MM.1S (cell line): ENCODE measurements around the gene XPO4.

Source experiments
- DNase-seq: peaks from one replicate; pipeline ENCODE4 v3.0.0-alpha.2; 2015
- H2AFZ ChIP-seq: fragments of 300-600 bp; sonication (generic); 2 replicates; pipeline ENCODE4 v1.6.0; 2016; ENCODE audit warnings: antibody characterized with exemption, low read length
- H3F3A ChIP-seq: fragments of 300-600 bp; sonication (generic); 2 replicates; pipeline ENCODE4 v1.6.1; 2016; ENCODE audit warnings: mild to moderate bottlenecking, antibody characterized with exemption, low read length, moderate library complexity, mixed read lengths; ENCODE audit not compliant: insufficient read depth
- H3K27ac ChIP-seq: fragments of 300-600 bp; sonication (generic); 2 replicates; pipeline ENCODE4 v1.5.1; 2016; ENCODE audit warnings: mild to moderate bottlenecking, low read length
- H3K27me3 ChIP-seq: fragments of 300-600 bp; sonication (generic); replicated peaks from 2 replicates; pipeline ENCODE4 v1.6.0; 2016; ENCODE audit warnings: low read length; ENCODE audit not compliant: insufficient read depth
- H3K36me3 ChIP-seq: fragments of 300-600 bp; sonication (generic); replicated peaks from 2 replicates; pipeline ENCODE4 v1.6.1; 2016; ENCODE audit warnings: mild to moderate bottlenecking, low read length, mixed read lengths; ENCODE audit not compliant: insufficient read depth
- H3K4me1 ChIP-seq: fragments of 300-600 bp; sonication (generic); 2 replicates; pipeline ENCODE4 v1.6.1; 2016; ENCODE audit warnings: low read length, mixed read lengths
- H3K4me2 ChIP-seq: fragments of 300-600 bp; sonication (generic); 2 replicates; pipeline ENCODE4 v1.6.0; 2016; ENCODE audit warnings: low read depth, low read length
- H3K4me3 ChIP-seq: fragments of 300-600 bp; sonication (generic); 2 replicates; pipeline ENCODE4 v1.5.1; 2016; ENCODE audit warnings: low read length, mixed read lengths
- H3K79me2 ChIP-seq: fragments of 300-600 bp; sonication (generic); 2 replicates; pipeline ENCODE4 v1.6.1; 2016; ENCODE audit warnings: mixed run types, low read length, mixed read lengths
- H3K9ac ChIP-seq: fragments of 300-600 bp; sonication (generic); 2 replicates; pipeline ENCODE4 v1.6.1; 2016; ENCODE audit warnings: low read length, mixed read lengths
- H3K9me2 ChIP-seq: fragments of 300-600 bp; sonication (generic); replicated peaks from 2 replicates; pipeline ENCODE4 v1.6.1; 2016; ENCODE audit warnings: mild to moderate bottlenecking, low read length, mixed read lengths; ENCODE audit not compliant: insufficient read depth
- H3K9me3 ChIP-seq: fragments of 300-600 bp; sonication (generic); replicated peaks from 2 replicates; pipeline ENCODE4 v1.6.1; 2016; ENCODE audit warnings: mild to moderate bottlenecking, low read length, mixed read lengths; ENCODE audit not compliant: insufficient read depth
- H4K20me1 ChIP-seq: fragments of 300-600 bp; sonication (generic); 2 replicates; pipeline ENCODE4 v1.6.1; 2016; ENCODE audit warnings: mild to moderate bottlenecking, low read length, moderate library complexity, mixed read lengths; ENCODE audit not compliant: insufficient read depth
- EZH2 ChIP-seq: fragments of 300-600 bp; sonication (generic); optimal IDR thresholded peaks from 2 replicates; pipeline ENCODE3; 2017; ENCODE audit warnings: low read depth, mild to moderate bottlenecking, antibody characterized with exemption, low read length, mixed read lengths
- EZH2phosphoT487 ChIP-seq: fragments of 300-600 bp; sonication (generic); IDR thresholded peaks from 2 replicates; pipeline ENCODE4 v1.6.1; 2018; ENCODE audit warnings: antibody characterized with exemption, low read length
- TF ChIP-seq, protein P1 (sequence below): fragments of 300-600 bp; sonication (generic); IDR thresholded peaks from 2 replicates; pipeline ENCODE4 v1.5.1; 2016; ENCODE audit warnings: antibody characterized with exemption, low read length, mixed read lengths

XPO4 gene

DNA sequence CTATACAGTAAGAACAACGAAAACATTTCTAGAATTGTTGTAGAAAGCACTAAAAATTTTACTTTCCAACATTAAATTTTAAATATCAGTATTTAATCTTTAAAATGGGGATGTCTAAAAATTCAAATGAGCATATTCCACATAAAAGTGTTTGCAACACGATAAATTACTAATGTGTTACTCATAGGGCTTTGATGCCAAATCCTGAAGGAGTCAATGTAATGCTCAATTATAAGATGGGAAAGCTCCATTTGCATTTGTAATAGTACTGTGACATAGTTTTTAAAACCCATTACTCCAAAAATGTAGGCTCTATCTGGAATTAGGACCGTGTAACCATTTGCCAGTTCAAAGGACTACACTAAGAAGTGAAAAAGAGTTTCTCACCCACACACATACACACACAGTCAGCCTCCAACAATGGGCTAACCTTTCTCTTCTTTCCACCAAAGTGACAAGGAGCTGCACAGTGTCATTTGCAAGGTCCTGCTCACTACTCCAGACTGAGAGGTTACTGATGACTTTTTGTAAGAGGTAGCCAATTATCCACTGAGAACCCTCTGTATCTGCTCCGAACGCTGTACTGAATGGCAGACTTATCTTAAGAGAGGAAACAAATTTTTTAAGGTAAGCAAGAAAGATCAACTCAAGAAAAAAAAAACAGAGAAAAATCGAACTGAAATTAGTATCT lies 102.7 kb downstream of the XPO4 start:
- H3K27ac ChIP-seq = no peak overlapping the region
- H2AFZ ChIP-seq = no peak overlapping the region
- H4K20me1 ChIP-seq = no peaks in the 10 kb centered on the region
- H3K9ac ChIP-seq = no peak overlapping the region
- no peaks in the 10 kb centered on the region for H3K27me3 ChIP-seq
- H3K4me1 ChIP-seq = no peaks in the 10 kb centered on the region
- H3K9me2 ChIP-seq = no peaks in the 10 kb centered on the region
- no peaks in the 10 kb centered on the region for H3F3A ChIP-seq
- DNase-seq = no peak
- no peaks in the 10 kb centered on the region for H3K36me3 ChIP-seq
- H3K79me2 ChIP-seq = no peaks in the 10 kb centered on the region
- no peak overlapping the region for H3K4me3 ChIP-seq
- no peaks in the 10 kb centered on the region for H3K9me3 ChIP-seq
- TF ChIP-seq, protein P1, sequence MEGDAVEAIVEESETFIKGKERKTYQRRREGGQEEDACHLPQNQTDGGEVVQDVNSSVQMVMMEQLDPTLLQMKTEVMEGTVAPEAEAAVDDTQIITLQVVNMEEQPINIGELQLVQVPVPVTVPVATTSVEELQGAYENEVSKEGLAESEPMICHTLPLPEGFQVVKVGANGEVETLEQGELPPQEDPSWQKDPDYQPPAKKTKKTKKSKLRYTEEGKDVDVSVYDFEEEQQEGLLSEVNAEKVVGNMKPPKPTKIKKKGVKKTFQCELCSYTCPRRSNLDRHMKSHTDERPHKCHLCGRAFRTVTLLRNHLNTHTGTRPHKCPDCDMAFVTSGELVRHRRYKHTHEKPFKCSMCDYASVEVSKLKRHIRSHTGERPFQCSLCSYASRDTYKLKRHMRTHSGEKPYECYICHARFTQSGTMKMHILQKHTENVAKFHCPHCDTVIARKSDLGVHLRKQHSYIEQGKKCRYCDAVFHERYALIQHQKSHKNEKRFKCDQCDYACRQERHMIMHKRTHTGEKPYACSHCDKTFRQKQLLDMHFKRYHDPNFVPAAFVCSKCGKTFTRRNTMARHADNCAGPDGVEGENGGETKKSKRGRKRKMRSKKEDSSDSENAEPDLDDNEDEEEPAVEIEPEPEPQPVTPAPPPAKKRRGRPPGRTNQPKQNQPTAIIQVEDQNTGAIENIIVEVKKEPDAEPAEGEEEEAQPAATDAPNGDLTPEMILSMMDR = no peak
- TF ChIP-seq EZH2 (no peak), EZH2phosphoT487 (no peak)
- H3K4me2 ChIP-seq = no peak overlapping the region

DNA sequence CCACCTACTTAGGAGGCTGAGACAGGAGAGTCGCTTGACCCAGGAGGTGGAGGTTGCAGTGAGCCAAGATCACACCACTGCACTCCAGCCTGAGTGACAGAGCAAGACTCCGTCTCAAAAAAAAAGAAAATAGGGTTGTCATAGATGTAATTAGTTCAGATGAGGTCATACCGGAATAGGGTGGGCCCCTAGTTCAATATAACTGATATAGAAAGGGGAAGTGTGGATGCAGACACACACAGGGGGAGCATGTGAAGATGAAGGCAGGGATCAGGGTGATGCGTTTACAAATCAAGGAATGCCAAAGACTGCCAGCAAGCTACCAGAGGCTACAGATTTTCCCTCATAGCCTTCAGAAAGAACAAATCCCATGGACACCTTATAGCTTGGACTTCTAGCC lies 104.5 kb downstream of the XPO4 start:
- no peak for DNase-seq
- no peaks in the 10 kb centered on the region for H3K9me2 ChIP-seq
- no peak overlapping the region for H3K4me2 ChIP-seq
- H3K79me2 ChIP-seq = no peaks in the 10 kb centered on the region
- H4K20me1 ChIP-seq = no peaks in the 10 kb centered on the region
- H3K4me1 ChIP-seq = no peaks in the 10 kb centered on the region
- H3K9ac ChIP-seq = no peak overlapping the region
- no peak overlapping the region for H2AFZ ChIP-seq
- no peak overlapping the region for H3K27ac ChIP-seq
- H3F3A ChIP-seq = no peaks in the 10 kb centered on the region
- H3K4me3 ChIP-seq = no peak overlapping the region
- H3K9me3 ChIP-seq = no peaks in the 10 kb centered on the region
- TF ChIP-seq EZH2 (no peak), EZH2phosphoT487 (no peak)
- TF ChIP-seq, protein P1 = no peak
- no peaks in the 10 kb centered on the region for H3K36me3 ChIP-seq
- no peaks in the 10 kb centered on the region for H3K27me3 ChIP-seq

DNA sequence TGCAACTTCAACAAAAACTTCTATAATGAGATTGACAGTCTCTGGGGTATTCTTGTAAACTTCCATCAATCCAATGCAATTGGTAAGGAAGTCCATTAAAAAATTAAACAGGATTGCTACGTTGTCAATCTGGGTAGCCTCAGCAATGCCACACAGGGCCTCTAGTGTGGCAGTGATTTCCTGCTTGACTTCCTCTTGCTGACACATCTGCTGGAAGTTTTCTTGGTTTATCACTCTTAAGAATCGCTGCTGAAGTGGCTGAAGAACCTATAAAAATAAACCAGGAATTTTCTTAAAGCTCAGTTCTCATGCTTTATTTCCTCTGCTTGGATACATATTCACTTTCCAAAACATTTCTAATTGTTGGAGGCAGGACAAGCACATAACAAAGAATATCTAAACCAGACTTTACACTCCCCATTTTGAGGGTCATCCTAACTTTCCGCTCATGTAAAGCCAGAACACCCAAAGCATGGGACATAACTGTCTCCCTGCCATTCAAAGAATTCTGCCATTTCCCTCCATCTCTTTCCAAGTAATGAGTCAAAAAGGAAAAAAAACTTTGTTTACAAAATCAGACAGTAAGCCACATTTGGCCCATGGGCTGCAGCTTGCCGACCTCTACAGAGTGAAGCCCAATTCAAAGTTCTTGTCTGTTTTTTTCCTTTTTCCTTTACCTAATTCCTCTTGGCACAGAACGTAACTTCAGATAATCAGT lies 105.6 kb downstream of the XPO4 start:
- Histone ChIP-seq H3K4me2 (no peak overlapping the region), H3F3A (no peaks in the 10 kb centered on the region), H3K9ac (no peak overlapping the region), H3K36me3 (no peaks in the 10 kb centered on the region), H3K79me2 (no peaks in the 10 kb centered on the region), H2AFZ (no peak overlapping the region), H3K9me3 (no peaks in the 10 kb centered on the region), H3K9me2 (no peaks in the 10 kb centered on the region), H3K4me1 (no peaks in the 10 kb centered on the region), H4K20me1 (no peaks in the 10 kb centered on the region), H3K27ac (no peak overlapping the region), H3K4me3 (no peak overlapping the region), H3K27me3 (no peaks in the 10 kb centered on the region)
- DNase-seq = no peak
- no peak for TF ChIP-seq EZH2phosphoT487
- TF ChIP-seq, protein P1 = no peak
- no peak for TF ChIP-seq EZH2
